WI38 (cell line): Measurements from ENCODE around the gene GSS.

Source experiments
- H3K4me3 ChIP-seq: 2 replicates; pipeline ENCODE4 v1.5.1; 2011; ENCODE audit warnings: low read depth, mild to moderate bottlenecking, control low read depth, low read length
- CTCF ChIP-seq: IDR thresholded peaks from 2 replicates; pipeline ENCODE4 v1.5.1; 2012; ENCODE audit warnings: low read depth, mild to moderate bottlenecking, control low read depth, low read length

The GSS gene

GRCh38 chr20:34971561-34972235, 16.1 kb upstream of the GSS start:
- no peak overlapping the region for H3K4me3 ChIP-seq
- TF ChIP-seq CTCF = no peak

GRCh38 chr20:34970846-34971560, 15.4 kb upstream of the GSS start:
- TF ChIP-seq CTCF = no peak
- no peak overlapping the region for H3K4me3 ChIP-seq

GRCh38 chr20:34970193-34970840, 14.7 kb upstream of the GSS start:
- H3K4me3 ChIP-seq = no peak overlapping the region
- no peak for TF ChIP-seq CTCF

- no peak for TF ChIP-seq CTCF
- no peak overlapping the region for H3K4me3 ChIP-seq
Measured at GRCh38 chr20:34968042-34968775, 12.6 kb upstream of the GSS start.

- no peak for TF ChIP-seq CTCF
- H3K4me3 ChIP-seq = no peak overlapping the region
Measured at GRCh38 chr20:34967421-34967820, 11.8 kb upstream of the GSS start.

- no peak overlapping the region for H3K4me3 ChIP-seq
- no peak for TF ChIP-seq CTCF
Measured at GRCh38 chr20:34965051-34965450, 9.4 kb upstream of the GSS start.

GRCh38 chr20:34964486-34964885, 8.9 kb upstream of the GSS start:
- TF ChIP-seq CTCF = no peak

More at GRCh38 chr20:34964486-34964885, 8.9 kb upstream of the GSS start:
- no peak overlapping the region for H3K4me3 ChIP-seq
